ENCODE measurements around the gene TNFRSF19.
"Not testable (repeated sequence)": the region's sequence is repeated elsewhere in the genome, so short reads cannot be mapped to it uniquely, and the experiment has no call there.

The TNFRSF19 gene, protein sequence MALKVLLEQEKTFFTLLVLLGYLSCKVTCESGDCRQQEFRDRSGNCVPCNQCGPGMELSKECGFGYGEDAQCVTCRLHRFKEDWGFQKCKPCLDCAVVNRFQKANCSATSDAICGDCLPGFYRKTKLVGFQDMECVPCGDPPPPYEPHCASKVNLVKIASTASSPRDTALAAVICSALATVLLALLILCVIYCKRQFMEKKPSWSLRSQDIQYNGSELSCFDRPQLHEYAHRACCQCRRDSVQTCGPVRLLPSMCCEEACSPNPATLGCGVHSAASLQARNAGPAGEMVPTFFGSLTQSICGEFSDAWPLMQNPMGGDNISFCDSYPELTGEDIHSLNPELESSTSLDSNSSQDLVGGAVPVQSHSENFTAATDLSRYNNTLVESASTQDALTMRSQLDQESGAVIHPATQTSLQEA

DNA sequence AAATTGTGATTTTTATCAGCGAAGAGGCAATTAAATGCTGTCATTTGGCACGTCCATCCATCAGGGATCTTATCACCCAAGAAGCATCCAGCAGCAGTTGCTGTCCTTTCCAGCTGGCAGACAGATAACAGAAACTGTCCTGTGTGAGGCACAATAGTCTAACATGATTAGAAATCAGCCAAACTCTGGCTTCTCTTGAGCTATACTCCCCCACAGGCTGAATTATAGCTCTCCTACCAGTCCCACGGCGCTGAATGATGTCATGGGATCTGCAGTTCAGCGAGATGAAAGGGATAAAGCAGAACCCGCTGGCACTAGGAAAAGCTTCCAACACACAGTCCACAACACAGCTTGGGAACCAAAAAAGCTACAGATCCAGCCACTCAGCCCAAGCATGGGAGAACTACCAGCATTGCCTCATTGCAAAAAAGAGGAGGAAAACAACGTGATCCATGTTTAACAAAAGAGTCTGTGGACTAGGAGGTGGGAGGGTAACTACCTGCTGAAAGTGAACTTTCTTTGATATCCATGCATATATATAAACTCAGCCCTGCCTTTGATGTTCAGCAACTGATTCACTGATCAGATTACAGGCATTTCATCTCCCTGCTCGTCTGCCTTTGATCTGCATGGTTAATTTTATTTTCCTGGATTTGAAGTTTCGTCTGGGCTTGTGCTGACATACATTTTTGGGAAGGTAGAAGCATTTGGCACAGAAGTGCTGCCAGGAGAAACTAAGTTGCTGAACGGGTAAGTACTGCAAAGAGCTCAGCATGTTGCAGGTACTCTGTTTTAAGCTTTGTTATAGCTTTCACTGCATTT lies at the start of gene TNFRSF19:
Gene TNFRSF19 (plus strand): TSS at position 314 of the 822 bp plus-strand sequence. CDS start 19,772 bp downstream, outside the sequence.
- H3K4me3 ChIP-seq (ENCODE audit: low read depth, low read length): peak within 1 kb of the TSS; percentile 48
- peak; percentile 76 for DNase-seq (ENCODE audit: low read depth)
- peak; percentile 6 for TF ChIP-seq CTCF (conservative IDR thresholded peaks at IDR 0.05; ENCODE audit: low read depth, low read length)

DNA sequence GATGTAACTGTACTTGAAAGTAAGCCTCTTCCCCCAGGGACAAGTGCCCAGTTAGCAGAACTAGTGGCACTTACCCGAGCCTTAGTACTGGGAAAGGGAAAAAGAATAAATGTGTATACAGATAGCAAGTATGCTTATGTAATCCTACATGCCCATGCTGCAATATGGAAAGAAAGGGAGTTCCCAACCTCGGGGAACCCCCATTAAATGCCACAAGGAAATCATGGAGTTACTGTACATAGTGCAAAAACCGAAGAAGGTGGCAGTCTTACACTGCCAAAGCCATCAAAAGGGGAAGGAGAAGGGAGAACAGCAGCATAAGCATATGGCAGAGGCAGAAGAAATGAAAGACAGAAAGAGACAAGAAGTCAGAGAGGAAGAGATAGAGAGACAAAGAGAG lies 40.3 kb upstream of the TNFRSF19 start:
- DNase-seq (ENCODE audit: low read depth); H3K4me3 ChIP-seq (ENCODE audit: low read depth, low read length): not testable (repeated sequence)

DNA sequence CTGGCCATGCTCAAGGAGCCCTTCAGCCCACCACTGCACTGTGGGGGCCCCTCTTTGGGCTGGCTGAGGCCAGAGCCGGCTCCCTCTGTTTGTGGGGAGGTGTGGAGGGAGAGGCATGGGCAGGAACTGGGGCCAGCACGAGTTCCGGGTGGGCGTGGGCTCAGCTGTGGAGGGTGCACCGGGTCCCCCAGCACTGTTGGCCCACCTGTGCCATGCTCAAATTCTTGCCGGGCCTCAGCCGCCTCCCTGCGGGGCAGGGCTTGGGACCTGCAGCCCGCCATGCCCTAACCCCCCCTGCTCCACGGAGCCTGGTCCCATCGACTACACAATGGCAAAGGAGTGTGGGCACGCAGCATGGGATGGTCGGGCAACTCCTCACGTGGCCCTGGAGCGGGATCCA lies 38.8 kb upstream of the TNFRSF19 start:
- H3K4me3 ChIP-seq (ENCODE audit: low read depth, low read length): no peak overlapping the region
- no peak for TF ChIP-seq CTCF (conservative IDR thresholded peaks at IDR 0.05; ENCODE audit: low read depth, low read length)

DNA sequence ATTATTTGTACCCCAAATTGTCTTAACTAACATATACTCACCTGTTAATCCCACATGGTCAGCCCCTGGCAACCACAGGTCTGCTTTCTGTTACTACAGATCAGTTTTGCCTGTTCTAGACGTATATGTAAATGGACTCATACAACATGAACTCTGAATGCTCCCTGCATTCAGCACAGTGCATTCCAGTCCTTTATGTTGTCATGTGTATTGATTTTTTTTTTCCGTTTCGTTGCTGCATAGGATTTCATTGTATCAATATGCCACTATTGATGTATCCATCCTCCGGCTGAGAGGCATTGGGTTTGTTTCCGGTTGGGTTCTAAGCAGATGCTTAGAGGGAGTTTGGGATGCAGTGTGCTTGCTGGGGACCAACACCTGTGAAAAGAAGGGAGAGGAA lies 36.1 kb upstream of the TNFRSF19 start:
- no peak overlapping the region for H3K4me3 ChIP-seq (ENCODE audit: low read depth, low read length)
- DNase-seq (ENCODE audit: low read depth): no peak
- no peak for TF ChIP-seq CTCF (conservative IDR thresholded peaks at IDR 0.05; ENCODE audit: low read depth, low read length)

More for the DNA sequence above, 38.8 kb upstream of the TNFRSF19 start:
- DNase-seq (ENCODE audit: low read depth): no peak

DNA sequence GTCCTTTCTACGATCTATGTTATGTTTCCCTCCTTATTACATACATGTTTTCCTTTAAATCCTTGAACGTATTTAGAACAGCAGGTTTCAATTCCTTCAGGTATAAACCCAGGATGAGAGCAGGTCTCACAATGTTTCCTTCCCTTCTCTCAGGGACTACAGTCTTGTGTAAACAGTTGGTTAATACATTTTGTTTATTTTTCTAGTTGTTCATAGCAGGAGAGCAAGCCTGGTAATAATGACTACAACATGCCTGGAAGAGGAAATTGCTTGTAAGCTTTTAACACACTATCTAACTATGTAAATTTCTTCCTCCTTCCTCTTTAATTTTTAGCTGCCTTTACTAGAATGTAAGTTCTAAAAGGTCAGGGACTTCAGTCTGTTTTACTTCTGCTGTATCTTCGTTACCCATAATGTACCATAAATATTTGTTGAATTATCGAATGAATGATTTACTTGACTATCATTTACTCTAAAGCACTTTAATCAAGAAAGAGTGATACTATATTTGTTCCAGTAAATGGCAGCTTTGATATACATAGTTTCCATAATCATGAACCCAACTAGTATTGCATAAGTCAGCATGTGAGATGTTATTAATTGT lies 28.9 kb upstream of the TNFRSF19 start:
- no peak for TF ChIP-seq CTCF (conservative IDR thresholded peaks at IDR 0.05; ENCODE audit: low read depth, low read length)
- DNase-seq (ENCODE audit: low read depth): peak; percentile 17
- no peak overlapping the region for H3K4me3 ChIP-seq (ENCODE audit: low read depth, low read length)

- no peak for DNase-seq (ENCODE audit: low read depth)
- no peak for TF ChIP-seq CTCF (conservative IDR thresholded peaks at IDR 0.05; ENCODE audit: low read depth, low read length)
- no peak overlapping the region for H3K4me3 ChIP-seq (ENCODE audit: low read depth, low read length)
Measured at GRCh38 chr13:23544668-23545067, 25.5 kb upstream of the TNFRSF19 start.

DNA sequence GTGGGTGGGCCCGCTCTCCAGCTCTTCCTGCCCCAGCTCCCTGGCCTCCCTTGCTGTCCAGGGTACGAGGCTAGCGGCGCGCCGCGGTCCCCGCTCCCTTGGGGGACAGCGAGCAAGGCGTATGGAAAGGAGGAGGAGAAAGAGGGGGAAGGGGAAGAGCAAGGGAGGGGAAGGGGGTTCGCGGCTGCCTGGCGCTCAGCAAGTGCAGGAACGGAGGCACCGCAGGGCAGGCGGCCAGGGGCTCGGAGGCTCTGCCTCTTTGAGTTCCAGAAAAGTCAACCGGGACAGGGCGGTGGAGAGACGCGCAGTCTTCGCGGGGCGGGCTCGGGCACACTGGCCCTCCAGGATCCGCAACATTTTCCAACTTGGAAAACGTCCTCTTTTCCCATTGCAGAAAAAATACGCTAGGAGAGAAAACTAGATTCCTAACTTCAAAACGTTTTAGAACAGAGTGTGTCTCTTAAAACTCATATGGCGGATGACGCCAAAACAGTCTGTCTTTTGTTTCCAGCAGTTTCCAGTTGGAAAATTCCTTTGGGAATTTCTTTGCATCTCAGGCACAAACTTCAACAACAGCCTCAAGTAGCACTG lies 23.1 kb upstream of the TNFRSF19 start:
- H3K4me3 ChIP-seq (ENCODE audit: low read depth, low read length): peak overlapping the region; percentile 68
- DNase-seq (ENCODE audit: low read depth): peak; percentile 16
- TF ChIP-seq CTCF (conservative IDR thresholded peaks at IDR 0.05; ENCODE audit: low read depth, low read length): no peak

Data from choroid plexus epithelial cell (primary cell).